Esophagus squamous epithelium (tissue), 5 donors: ENCODE data around the gene ATP11A. TPM values are rescaled to one million over a fixed set of nuclear protein-coding genes. Genes with fewer than 3 reads are reported as not detected.

Source experiments
- DNase-seq: peaks from one replicate; lab custom pipeline; 2025; lab: John Stamatoyannopoulos, UW
- H3K27ac ChIP-seq, 4 donors: fragments of 200-600 bp; sonication (generic); one replicate each; pipeline ENCODE4 v1.5.1; 2016 to 2019; ENCODE audit warnings: mild to moderate bottlenecking in 1 of 4
- H3K27me3 ChIP-seq, 4 donors: fragments of 200-600 bp; sonication (generic); 1 replicate in 3 of 4; 2 replicates in 1 of 4; pipeline versions ENCODE4 v1.5.1 to v1.6.0; 2017 to 2021; ENCODE audit warnings: antibody characterized with exemption in 1 of 4
- H3K36me3 ChIP-seq, 3 donors: fragments of 200-600 bp; sonication (generic); one replicate each; pipeline ENCODE4 v1.5.1; 2016 to 2019
- H3K4me1 ChIP-seq, 3 donors: fragments of 200-600 bp; sonication (generic); one replicate each; pipeline ENCODE4 v1.5.1; 2017 to 2019
- H3K4me3 ChIP-seq, 4 donors: fragments of 200-600 bp; sonication (generic); 1 replicate in 3 of 4; 2 replicates in 1 of 4; pipeline ENCODE4 v1.5.1; 2016 to 2019; ENCODE audit warnings: mild to moderate bottlenecking in 2 of 4, moderate library complexity in 1 of 4
- H3K9me3 ChIP-seq, 3 donors: fragments of 200-600 bp; sonication (generic); one replicate each; pipeline ENCODE4 v1.5.1; 2016 to 2019
- CTCF ChIP-seq, 6 experiments: fragments of 450-650 bp in 4 of 6; fragments of 200-600 bp in 2 of 6; sonication (generic) in 2 of 6; IDR thresholded peaks; one replicate each; pipeline ENCODE4 v1.5.1; 2016 to 2019; ENCODE audit warnings: antibody characterized with exemption in 6 of 6, mild to moderate bottlenecking in 4 of 6, moderate library complexity in 4 of 6
- POLR2A ChIP-seq, 4 donors: fragments of 450-650 bp; IDR thresholded peaks; one replicate each; pipeline ENCODE4 v1.6.1; 2017; ENCODE audit warnings: antibody characterized with exemption in 4 of 4, mild to moderate bottlenecking in 4 of 4, moderate library complexity in 3 of 4
- WGBS, 2 donors: methylation state at CpG; one replicate each; pipeline ENCODE4 v1.1.5; 2018; 5-methylcytosine and 5-hydroxymethylcytosine counted together
- intact Hi-C: fragments of 100-400 bp; cut with DNase I; formaldehyde crosslinking; loops from one replicate; pipeline ENCODE4 v1.15.0; 2022
- total RNA-seq, 4 donors: library from RNA; depleted of rRNA; stranded (reverse); fragments of >200 nt; gene quantifications; one replicate each; pipeline ENCODE4 v1.1.0, GENCODE V29; 2016
- donor health status: DM: yes; HTN: yes; CAD: no.

ATP11A gene
- total RNA-seq, 4 donors from 2014 or later, result 9.6 to 20.0 (median 16.1) TPM

- TF ChIP-seq CTCF (IDR thresholded peaks at IDR 0.05) (no peak), POLR2A (IDR thresholded peaks at IDR 0.05) (no peak)
- Histone ChIP-seq H3K27ac (no peak overlapping the region), H3K9me3 (no peaks in the 10 kb centered on the region), H3K4me3 (no peak overlapping the region), H3K36me3 (no peaks in the 10 kb centered on the region), H3K27me3 (no peaks in the 10 kb centered on the region), H3K4me1 (peaks cover 0 to 22% (median 0%) of the 10 kb centered on the region in 3 donors)
- WGBS, 2 donors, result 93 to 94% methylated on average over 10 of the region's 10 CpGs
- no peak for DNase-seq
- intact Hi-C loops, result no loop called here
These were observed 60.7 kb downstream of the ATP11A start for GRCh38 chr13:112750570-112750969.

GRCh38 chr13:112751617-112752016 lies 61.8 kb downstream of the ATP11A start:
- Histone ChIP-seq H3K27me3 (no peaks in the 10 kb centered on the region), H3K4me3 (no peak overlapping the region), H3K4me1 (peaks cover 0 to 22% (median 0%) of the 10 kb centered on the region in 3 donors), H3K9me3 (no peaks in the 10 kb centered on the region), H3K36me3 (no peaks in the 10 kb centered on the region), H3K27ac (no peak overlapping the region)
- DNase-seq, result no peak
- intact Hi-C loops, result no loop called here
- no peak for TF ChIP-seq POLR2A (IDR thresholded peaks at IDR 0.05)
- TF ChIP-seq CTCF (IDR thresholded peaks at IDR 0.05), result no peak
- WGBS, 2 donors, result 91 to 98% methylated on average over 6 to 7 of the region's 7 CpGs

- no peak for TF ChIP-seq CTCF (IDR thresholded peaks at IDR 0.05)
- Histone ChIP-seq H3K27ac (no peak overlapping the region), H3K4me1 (peaks cover 0 to 22% (median 0%) of the 10 kb centered on the region in 3 donors), H3K36me3 (no peaks in the 10 kb centered on the region), H3K9me3 (no peaks in the 10 kb centered on the region), H3K27me3 (no peaks in the 10 kb centered on the region), H3K4me3 (no peak overlapping the region)
- WGBS, 2 donors, result 86 to 95% methylated on average over 11 to 19 of the region's 20 CpGs
- intact Hi-C loops, result no loop called here
- no peak for DNase-seq
These were observed 62.4 kb downstream of the ATP11A start for GRCh38 chr13:112752211-112752610.

- H3K27ac ChIP-seq, result no peak overlapping the region
- DNase-seq, result no peak
- no peak for TF ChIP-seq CTCF (IDR thresholded peaks at IDR 0.05)
- H3K27me3 ChIP-seq, result no peaks in the 10 kb centered on the region
- no peak overlapping the region for H3K4me3 ChIP-seq
- H3K36me3 ChIP-seq, result no peaks in the 10 kb centered on the region
- intact Hi-C loops, result no loop called here
- WGBS, 2 donors, result 61 to 65% methylated on average over 13 to 20 of the region's 24 CpGs
- H3K4me1 ChIP-seq, result peaks cover 0 to 22% (median 0%) of the 10 kb centered on the region in 3 donors
- no peaks in the 10 kb centered on the region for H3K9me3 ChIP-seq
These were observed 63.1 kb downstream of the ATP11A start for GRCh38 chr13:112752711-112753541.

GRCh38 chr13:112753833-112754232 lies 64.0 kb downstream of the ATP11A start:
- 86 to 88% methylated on average over 13 to 15 of the region's 16 CpGs for WGBS, 2 donors

More at GRCh38 chr13:112753833-112754232, 64.0 kb downstream of the ATP11A start:
- H3K9me3 ChIP-seq, result no peaks in the 10 kb centered on the region
- H3K36me3 ChIP-seq, result no peaks in the 10 kb centered on the region
- H3K27me3 ChIP-seq, result no peaks in the 10 kb centered on the region
- peaks cover 0 to 22% (median 0%) of the 10 kb centered on the region in 3 donors for H3K4me1 ChIP-seq
- DNase-seq, result no peak
- intact Hi-C loops, result no loop called here
- no peak overlapping the region for H3K4me3 ChIP-seq
- no peak overlapping the region for H3K27ac ChIP-seq
- TF ChIP-seq POLR2A (IDR thresholded peaks at IDR 0.05) (no peak), CTCF (IDR thresholded peaks at IDR 0.05) (no peak)
